T-cell (primary cell): ENCODE data around the gene FREM3. TPM values are rescaled to one million over a fixed set of nuclear protein-coding genes. Genes with fewer than 3 reads are reported as not detected.

ENCODE experiments used
- ATAC-seq, 4 experiments: fragments of 200-7000 bp in 3 of 4; fragments of 150-1000 bp in 1 of 4; cut with Tn5 transposase; replicated peaks in 1 of 4; 1 replicate in 3 of 4; 2 replicates in 1 of 4; pipeline ENCODE4 v1.10.0; 2021; ENCODE audit warnings: moderate library complexity in 3 of 4, mild to moderate bottlenecking in 2 of 4, moderate number of reproducible peaks in 1 of 4
- CTCF ChIA-PET, 2 donors: fragments of 300-600 bp; sonication (Branson Sonifier 250); formaldehyde crosslinking; loops; one replicate each; lab custom pipeline; 2022; ENCODE audit warnings: antibody characterized with exemption in 2 of 2; lab: Charles Lee
- POLR2A ChIA-PET, 2 donors: fragments of 300-600 bp; sonication (Branson Sonifier 250); formaldehyde crosslinking; loops; one replicate each; lab custom pipeline; 2022; ENCODE audit warnings: antibody characterized with exemption in 2 of 2; lab: Charles Lee
- DNase-seq, 35 experiments: peaks; one replicate each; pipeline versions ENCODE4 v3.0.0 to v3.0.0-alpha.2; 2013 to 2023
- H3K27ac ChIP-seq: one replicate; pipeline ENCODE4 v1.5.1; 2013; ENCODE audit warnings: low read length
- H3K27me3 ChIP-seq, 2 experiments: replicated peaks in 1 of 2; 1 replicate in 1 of 2; 2 replicates in 1 of 2; pipeline versions ENCODE4 v1.6.1 to v1.7.0; 2013; ENCODE audit warnings: low read length in 1 of 2, mixed read lengths in 1 of 2; ENCODE audit not compliant: control insufficient read depth in 2 of 2, insufficient read depth in 2 of 2; ENCODE audit errors: extremely low read depth in 1 of 2
- H3K36me3 ChIP-seq, 2 donors: 1 replicate in 1 of 2; 2 replicates in 1 of 2; pipeline versions ENCODE4 v1.6.1 to v1.7.0; 2013; ENCODE audit warnings: low read length in 1 of 2; ENCODE audit not compliant: control insufficient read depth in 2 of 2, insufficient read depth in 1 of 2; ENCODE audit errors: extremely low read depth in 1 of 2
- H3K4me1 ChIP-seq, 2 experiments: 1 replicate in 1 of 2; 2 replicates in 1 of 2; pipeline versions ENCODE4 v1.6.1 to v1.7.0; 2013; ENCODE audit warnings: low read length in 2 of 2, mixed read lengths in 1 of 2; ENCODE audit not compliant: insufficient read depth in 2 of 2, control insufficient read depth in 1 of 2; ENCODE audit errors: extremely low read depth in 1 of 2
- H3K4me3 ChIP-seq, 2 donors: 1 replicate in 1 of 2; 2 replicates in 1 of 2; pipeline versions ENCODE4 v1.5.1 to v1.7.0; 2013; ENCODE audit warnings: mild to moderate bottlenecking in 2 of 2, low read length in 1 of 2, moderate library complexity in 1 of 2; ENCODE audit not compliant: control insufficient read depth in 1 of 2; ENCODE audit errors: extremely low read depth in 1 of 2
- H3K9me3 ChIP-seq: 2 replicates; pipeline ENCODE4 v1.7.0; 2013
- H3K27ac Mint-ChIP-seq, 2 donors: one replicate each; pipeline ENCODE4 v1.8.0; 2020 to 2021; ENCODE audit warnings: mild to moderate bottlenecking in 2 of 2, mixed read lengths in 2 of 2
- H3K27me3 Mint-ChIP-seq, 2 donors: one replicate each; pipeline ENCODE4 v1.8.0; 2021 to 2022; ENCODE audit warnings: mixed read lengths in 2 of 2
- H3K36me3 Mint-ChIP-seq: one replicate; pipeline ENCODE4 v1.8.0; 2021; ENCODE audit warnings: mixed read lengths
- H3K4me1 Mint-ChIP-seq, 3 donors: one replicate each; pipeline ENCODE4 v1.8.0; 2020 to 2022; ENCODE audit warnings: mixed read lengths in 3 of 3, mild to moderate bottlenecking in 1 of 3
- H3K4me3 Mint-ChIP-seq, 3 donors: one replicate each; pipeline ENCODE4 v1.8.0; 2020 to 2022; ENCODE audit warnings: mild to moderate bottlenecking in 3 of 3, mixed read lengths in 3 of 3, moderate library complexity in 3 of 3
- H3K9me3 Mint-ChIP-seq, 3 donors: one replicate each; pipeline ENCODE4 v1.8.0; 2020 to 2022; ENCODE audit warnings: mixed read lengths in 3 of 3
- WGBS: methylation state at CpG from one replicate; pipeline ENCODE4 v1.1.5; 2013; ENCODE audit warnings: missing lambda C conversion rate; ENCODE audit not compliant: insufficient coverage; 5-methylcytosine and 5-hydroxymethylcytosine counted together
- total RNA-seq, 35 experiments: library from RNA in 6 of 35; stranded (reverse) in 6 of 35; fragments of 120-200 nt in 1 of 35; gene quantifications; one replicate each; pipeline versions ENCODE4 v1.2.1 to v1.2.4 and lab custom pipeline; 2013 to 2026

FREM3 gene
- total RNA-seq, 5 donors from 2014 or later (not counting 1 experiment from before 2014, with no cell fraction given): 0.09 to 0.43 (median 0.21) TPM; not detected in 1

DNA sequence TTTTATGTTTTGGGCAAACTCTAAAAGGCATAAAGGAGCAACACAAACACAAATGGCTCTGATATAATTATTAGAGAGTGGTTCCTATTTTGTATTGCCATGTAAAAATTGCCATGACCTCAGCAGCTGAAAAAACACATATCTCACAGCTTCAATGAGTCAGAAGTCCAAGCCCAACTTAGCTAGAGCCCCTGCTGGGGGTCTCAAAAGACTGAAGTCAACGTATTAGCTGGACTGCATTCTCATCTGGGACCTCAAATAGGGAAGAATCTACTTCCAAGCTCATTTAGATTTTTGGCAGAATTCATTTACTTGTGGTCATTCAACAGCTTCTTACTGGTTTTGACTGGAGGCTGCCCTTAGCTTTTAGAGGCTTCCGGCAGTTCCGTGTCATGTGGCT lies 47.4 kb downstream of the FREM3 start:
- H3K4me1 Mint-ChIP-seq: no peaks in the 10 kb centered on the region
- H3K27ac Mint-ChIP-seq: no peak overlapping the region
- H3K4me3 Mint-ChIP-seq: no peak overlapping the region
- ATAC-seq: no peak
- no peaks in the 10 kb centered on the region for H3K36me3 ChIP-seq
- POLR2A ChIA-PET: no interaction called here
- DNase-seq: no peak
- H3K9me3 Mint-ChIP-seq: peaks cover 0 to 7% (median 5%) of the 10 kb centered on the region in 3 donors
- H3K36me3 Mint-ChIP-seq: peaks cover 8% of the 10 kb centered on the region
- no peaks in the 10 kb centered on the region for H3K9me3 ChIP-seq
- H3K27me3 ChIP-seq: no peaks in the 10 kb centered on the region
- H3K27me3 Mint-ChIP-seq: no peaks in the 10 kb centered on the region
- H3K4me1 ChIP-seq: no peaks in the 10 kb centered on the region
- no peak overlapping the region for H3K27ac ChIP-seq
- CTCF ChIA-PET: no interaction called here
- WGBS: 71% methylated on average over 1 of the region's 3 CpGs
- no peak overlapping the region for H3K4me3 ChIP-seq

DNA sequence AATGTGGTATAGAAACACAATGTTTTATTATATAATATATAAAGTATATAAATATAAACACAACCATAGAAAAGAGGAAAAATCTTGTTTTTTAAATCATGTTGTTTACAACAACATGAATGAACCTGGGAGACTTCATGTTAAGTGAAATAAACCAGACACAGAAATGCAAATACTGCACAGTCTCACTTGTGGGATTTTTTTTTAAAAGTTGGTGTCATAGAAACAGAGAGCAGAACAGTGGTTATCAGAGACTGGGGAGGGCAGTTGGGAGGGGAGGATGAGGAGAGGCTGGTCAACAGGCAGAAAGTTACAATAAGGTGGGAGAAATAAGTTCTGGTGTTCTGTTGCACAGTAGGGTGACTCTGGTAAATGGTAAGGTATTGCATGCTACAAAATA lies 57.1 kb downstream of the FREM3 start:
- ATAC-seq (no peak), DNase-seq (no peak)
- Histone ChIP-seq H3K36me3 (no peaks in the 10 kb centered on the region), H3K4me1 (no peaks in the 10 kb centered on the region), H3K4me3 (no peak overlapping the region), H3K27ac (no peak overlapping the region), H3K27me3 (no peaks in the 10 kb centered on the region), H3K9me3 (no peaks in the 10 kb centered on the region)
- ChIA-PET CTCF (no interaction called here), POLR2A (no interaction called here)
- no peaks in the 10 kb centered on the region for H3K4me1 Mint-ChIP-seq
- peaks cover 12% of the 10 kb centered on the region for H3K36me3 Mint-ChIP-seq
- H3K27ac Mint-ChIP-seq: no peak overlapping the region
- H3K9me3 Mint-ChIP-seq: peaks cover 9 to 22% (median 16%) of the 10 kb centered on the region in 3 donors
- no peak overlapping the region for H3K4me3 Mint-ChIP-seq
- H3K27me3 Mint-ChIP-seq: no peaks in the 10 kb centered on the region

DNA sequence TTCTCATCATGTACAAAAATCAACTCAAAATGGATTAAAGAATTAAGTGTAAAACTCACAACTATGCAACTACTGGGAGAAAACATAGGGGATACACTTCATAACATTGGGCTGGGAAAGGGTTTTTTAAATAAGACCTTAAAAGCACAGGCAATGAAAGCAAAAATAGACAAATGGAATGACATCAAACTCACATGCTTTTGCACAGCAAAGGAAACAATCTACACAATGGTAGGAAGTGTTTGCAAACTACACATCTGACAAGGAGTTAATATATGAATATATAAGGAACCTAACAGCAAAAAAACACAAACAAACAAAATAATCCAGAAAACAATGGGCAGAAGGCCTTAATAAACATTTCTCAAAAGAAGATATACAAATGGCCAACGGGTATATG lies 57.9 kb downstream of the FREM3 start:
- Mint-ChIP-seq H3K27me3 (no peaks in the 10 kb centered on the region), H3K4me1 (no peaks in the 10 kb centered on the region)

DNA sequence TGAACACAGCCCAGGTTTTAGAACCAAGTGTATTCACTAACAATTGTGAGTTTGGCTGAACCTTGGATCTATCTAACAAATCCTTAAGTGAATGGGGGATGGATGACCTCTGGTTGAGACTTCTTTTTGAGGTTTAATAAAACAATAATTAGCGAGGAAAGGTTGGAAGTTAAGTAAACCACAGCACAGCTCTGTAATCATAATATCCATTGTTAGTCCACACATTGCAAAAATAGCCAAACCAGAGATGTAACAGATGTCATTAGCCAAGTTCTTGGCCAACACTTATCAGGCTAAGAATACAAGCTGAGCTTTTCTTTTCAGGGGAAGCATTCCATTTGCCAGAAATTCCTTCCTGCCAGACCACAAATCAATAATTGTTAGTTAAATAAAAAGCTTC lies 59.1 kb downstream of the FREM3 start:
- no peaks in the 10 kb centered on the region for H3K4me1 Mint-ChIP-seq
- no peaks in the 10 kb centered on the region for H3K27me3 Mint-ChIP-seq
- Histone ChIP-seq H3K9me3 (no peaks in the 10 kb centered on the region), H3K36me3 (no peaks in the 10 kb centered on the region), H3K4me1 (no peaks in the 10 kb centered on the region), H3K27me3 (no peaks in the 10 kb centered on the region), H3K4me3 (no peak overlapping the region), H3K27ac (no peak overlapping the region)
- POLR2A ChIA-PET: no interaction called here
- H3K9me3 Mint-ChIP-seq: peaks cover under 1 to 6% (median 5%) of the 10 kb centered on the region in 3 donors
- CTCF ChIA-PET: no interaction called here
- no peak for DNase-seq
- no peak for ATAC-seq
- no peak overlapping the region for H3K27ac Mint-ChIP-seq
- no CpG with 5 or more reads among the region's 1 CpG for WGBS
- no peaks in the 10 kb centered on the region for H3K36me3 Mint-ChIP-seq
- H3K4me3 Mint-ChIP-seq: no peak overlapping the region

More for the DNA sequence above, 57.9 kb downstream of the FREM3 start:
- peaks cover 8 to 14% (median 9%) of the 10 kb centered on the region in 3 donors for H3K9me3 Mint-ChIP-seq
- Histone ChIP-seq H3K36me3 (no peaks in the 10 kb centered on the region), H3K4me1 (no peaks in the 10 kb centered on the region), H3K27me3 (no peaks in the 10 kb centered on the region), H3K4me3 (no peak overlapping the region), H3K27ac (no peak overlapping the region), H3K9me3 (no peaks in the 10 kb centered on the region)
- ChIA-PET CTCF (no interaction called here), POLR2A (no interaction called here)
- ATAC-seq: no peak
- no CpG with 5 or more reads among the region's 1 CpG for WGBS
- DNase-seq: no peak
- H3K4me3 Mint-ChIP-seq: no peak overlapping the region
- H3K36me3 Mint-ChIP-seq: peaks cover 5% of the 10 kb centered on the region
- H3K27ac Mint-ChIP-seq: no peak overlapping the region

DNA sequence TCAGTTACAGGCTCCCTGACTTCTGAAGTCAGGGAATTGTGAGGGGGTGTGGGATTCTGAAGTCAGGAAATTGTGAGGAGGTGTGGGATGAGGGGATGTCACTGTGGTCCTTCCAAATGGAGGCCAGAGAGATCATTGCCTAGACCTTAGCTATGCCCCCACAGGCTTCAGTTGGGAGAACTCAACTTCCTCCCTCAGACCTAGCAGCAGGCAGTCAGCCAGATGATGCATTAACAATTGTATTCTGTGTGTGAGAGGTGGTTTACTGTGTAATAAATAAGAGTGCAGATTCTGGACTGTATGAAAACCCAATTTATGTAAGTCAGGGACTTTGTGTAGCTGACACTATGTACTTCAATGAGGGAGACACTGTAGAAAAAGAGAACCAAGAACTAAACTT lies 65.7 kb downstream of the FREM3 start:
- ATAC-seq: no peak
- H3K27ac ChIP-seq: no peak overlapping the region
- H3K9me3 ChIP-seq: no peaks in the 10 kb centered on the region
- DNase-seq: no peak
- no peak overlapping the region for H3K4me3 ChIP-seq
- Mint-ChIP-seq H3K9me3 (no peaks in the 10 kb centered on the region), H3K27ac (no peak overlapping the region), H3K36me3 (no peaks in the 10 kb centered on the region), H3K4me1 (no peaks in the 10 kb centered on the region), H3K27me3 (peaks cover 0 to 3% of the 10 kb centered on the region in 2 donors), H3K4me3 (no peak overlapping the region)
- ChIA-PET CTCF (no interaction called here), POLR2A (no interaction called here)
- no peaks in the 10 kb centered on the region for H3K27me3 ChIP-seq
- H3K36me3 ChIP-seq: no peaks in the 10 kb centered on the region
- no peaks in the 10 kb centered on the region for H3K4me1 ChIP-seq

DNA sequence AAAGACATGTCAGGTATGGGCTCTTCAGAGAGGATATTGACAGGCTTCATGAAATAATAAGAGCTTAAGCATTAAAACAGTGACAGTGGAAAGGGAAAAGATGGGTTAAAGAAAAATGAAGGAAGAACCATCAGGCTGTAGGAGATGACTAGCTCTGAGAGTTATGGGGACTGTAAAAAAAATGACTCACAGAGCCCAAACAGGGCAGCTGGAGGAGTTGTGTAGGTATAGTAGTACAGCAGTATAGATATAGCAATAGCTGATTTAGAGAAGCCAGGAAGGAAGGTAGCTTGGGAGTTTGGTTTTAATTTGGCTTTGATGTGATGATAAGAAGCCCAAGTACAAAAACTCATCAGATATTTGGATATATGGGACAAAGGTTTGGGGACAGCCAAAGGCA lies 66.6 kb downstream of the FREM3 start:
- Mint-ChIP-seq H3K4me1 (no peaks in the 10 kb centered on the region), H3K27ac (no peak overlapping the region), H3K4me3 (no peak overlapping the region), H3K27me3 (peaks cover 0 to 3% of the 10 kb centered on the region in 2 donors), H3K36me3 (no peaks in the 10 kb centered on the region), H3K9me3 (no peaks in the 10 kb centered on the region)
- DNase-seq (no peak), ATAC-seq (no peak)
- POLR2A ChIA-PET: no interaction called here
- no peaks in the 10 kb centered on the region for H3K9me3 ChIP-seq
- no peaks in the 10 kb centered on the region for H3K27me3 ChIP-seq
- H3K4me3 ChIP-seq: no peak overlapping the region
- no peaks in the 10 kb centered on the region for H3K4me1 ChIP-seq
- no peak overlapping the region for H3K27ac ChIP-seq
- CTCF ChIA-PET: no interaction called here
- H3K36me3 ChIP-seq: no peaks in the 10 kb centered on the region

DNA sequence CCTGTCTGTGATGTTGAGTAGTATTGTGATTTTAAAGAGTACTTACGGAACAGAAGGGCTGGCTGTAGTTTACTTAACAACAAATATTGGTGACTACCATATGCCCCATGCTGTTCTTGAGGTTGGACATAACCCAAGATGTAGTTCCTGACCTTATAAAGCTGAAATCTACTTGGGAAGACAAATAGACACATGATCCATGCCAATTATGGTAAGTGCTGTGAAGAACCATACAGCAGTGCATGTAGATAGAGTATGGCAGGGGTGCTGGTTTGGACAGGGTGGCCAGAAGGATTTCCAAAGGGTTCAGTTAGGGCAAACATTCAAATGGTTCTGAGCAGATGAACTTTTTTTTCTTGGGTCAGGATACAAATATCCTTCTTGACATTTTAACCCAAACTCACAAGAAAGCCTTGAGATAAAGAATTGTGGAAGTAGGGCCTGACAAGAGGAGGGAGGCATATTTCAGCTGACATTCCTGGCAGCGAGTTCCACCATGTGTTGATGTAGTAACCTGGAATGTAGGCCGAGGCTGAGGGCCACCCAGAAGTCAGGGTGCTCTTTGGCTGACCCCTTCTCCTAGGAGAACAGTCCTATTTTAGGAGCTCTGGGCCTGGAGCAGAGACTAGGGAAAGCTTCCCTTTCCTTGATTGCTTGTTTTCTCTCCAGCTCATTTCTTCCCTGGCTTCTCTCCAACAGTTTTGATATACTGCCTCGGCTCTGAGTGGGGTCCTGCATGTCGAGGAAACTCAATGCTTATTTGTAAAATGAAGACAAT lies 74.2 kb downstream of the FREM3 start:
- Mint-ChIP-seq H3K36me3 (no peaks in the 10 kb centered on the region), H3K9me3 (no peaks in the 10 kb centered on the region), H3K27me3 (no peaks in the 10 kb centered on the region), H3K4me1 (no peaks in the 10 kb centered on the region), H3K27ac (no peak overlapping the region), H3K4me3 (no peak overlapping the region)
- no peaks in the 10 kb centered on the region for H3K9me3 ChIP-seq
- H3K4me1 ChIP-seq: no peaks in the 10 kb centered on the region
- no peaks in the 10 kb centered on the region for H3K27me3 ChIP-seq
- H3K4me3 ChIP-seq: no peak overlapping the region
- no peaks in the 10 kb centered on the region for H3K36me3 ChIP-seq
- no peak overlapping the region for H3K27ac ChIP-seq
- WGBS: 93% methylated on average over 2 of the region's 5 CpGs
- ATAC-seq (no peak), DNase-seq (no peak)
- ChIA-PET POLR2A (no interaction called here), CTCF (no interaction called here)
